HepG2 (cell line): ENCODE measurements around the gene TNK1. TPM values are rescaled to one million over a fixed set of nuclear protein-coding genes. Genes with fewer than 3 reads are reported as not detected.
A peak's percentile ranks its signal among the peaks of the same experiment; 100 is the strongest.

ENCODE experiments used
- ATAC-seq: fragments of 200-7000 bp; cut with Tn5 transposase; 3 replicates; pipeline ENCODE4 v1.9.1; 2020; ENCODE audit warnings: mild to moderate bottlenecking, moderate library complexity
- BruUV-seq: library from RNA; stranded (reverse); fragments of 400-500 nt; replicated peaks from 2 replicates; lab custom pipeline; 2021; lab: Mats Ljungman, UMichigan
- CTCF ChIA-PET: fragments of 300-600 bp; formaldehyde crosslinking; extraction: SDS; loops from one replicate; lab custom pipeline; 2021; ENCODE audit warnings: low total read pairs, inconsistent platforms, low intra/inter-chr PET ratio; lab: Yijun Ruan, JAX
- POLR2A ChIA-PET: fragments of 350-600 bp; sonication (Branson Sonifier 250); formaldehyde crosslinking; loops from one replicate; lab custom pipeline; 2020; ENCODE audit warnings: antibody characterized with exemption, inconsistent platforms; lab: Yijun Ruan, JAX
- DNase-seq: peaks from one replicate; pipeline ENCODE4 v3.0.0-alpha.2; 2015; ENCODE audit warnings: low spot score
- FAIRE-seq: peaks from 3 replicates; lab custom pipeline; 2011; peaks lifted over from hg19 to GRCh38; lab: Jason Lieb, UNC
- H2AFZ ChIP-seq: one replicate; pipeline ENCODE4 v1.6.1; 2011; ENCODE audit warnings: low read length, inconsistent platforms
- H3K27ac ChIP-seq: fragments of 300-600 bp; 3 replicates; pipeline ENCODE4 v1.8.0; 2011; ENCODE audit warnings: mixed run types, mild to moderate bottlenecking, mixed read lengths, low read length, inconsistent platforms; ENCODE audit not compliant: insufficient read depth; ENCODE audit errors: extremely low read length
- H3K27me3 ChIP-seq, 2 experiments: fragments of 200-600 bp in 1 of 2; 2 replicates in 1 of 2; 3 replicates in 1 of 2; pipeline versions ENCODE4 v1.6.0 to v1.8.0; 2011; ENCODE audit warnings: low read length in 2 of 2, mild to moderate bottlenecking in 2 of 2, moderate library complexity in 2 of 2, inconsistent platforms in 1 of 2; ENCODE audit not compliant: insufficient read depth in 2 of 2, control insufficient read depth in 1 of 2
- H3K36me3 ChIP-seq, 2 experiments: fragments of 200-600 bp in 1 of 2; replicated peaks in 1 of 2; 2 replicates in 1 of 2; 3 replicates in 1 of 2; pipeline versions ENCODE4 v1.5.1 to v1.8.0; 2011; ENCODE audit warnings: low read length in 2 of 2, inconsistent platforms in 1 of 2; ENCODE audit not compliant: insufficient read depth in 2 of 2, control insufficient read depth in 1 of 2
- H3K4me1 ChIP-seq: 2 replicates; pipeline ENCODE4 v1.5.1; 2012; ENCODE audit warnings: low read length, inconsistent platforms; ENCODE audit not compliant: insufficient read depth
- H3K4me2 ChIP-seq: 2 replicates; pipeline ENCODE4 v1.6.0; 2011; ENCODE audit warnings: low read depth, low read length, inconsistent platforms
- H3K4me3 ChIP-seq, 3 experiments: fragments of 200-600 bp in 1 of 3; sonication (generic), shearing (Covaris generic) in 1 of 3; replicated peaks in 1 of 3; 2 replicates each; pipeline ENCODE4 v1.5.1; 2011 to 2016; ENCODE audit warnings: low read length in 3 of 3, inconsistent platforms in 2 of 3, low read depth in 2 of 3, mild to moderate bottlenecking in 2 of 3, control low read depth in 1 of 3, mixed read lengths in 1 of 3; ENCODE audit not compliant: insufficient read depth in 1 of 3
- H3K79me2 ChIP-seq: one replicate; pipeline ENCODE4 v1.6.1; 2011; ENCODE audit warnings: low read length, inconsistent platforms; ENCODE audit not compliant: insufficient read depth
- H3K9ac ChIP-seq: 2 replicates; pipeline ENCODE4 v1.6.0; 2011; ENCODE audit warnings: mild to moderate bottlenecking, low read depth, low read length, inconsistent platforms; ENCODE audit not compliant: insufficient read depth
- H3K9me3 ChIP-seq: 2 replicates; pipeline ENCODE4 v1.5.1; 2012; ENCODE audit warnings: mild to moderate bottlenecking, low read length
- H4K20me1 ChIP-seq: 2 replicates; pipeline ENCODE4 v1.6.0; 2011; ENCODE audit warnings: inconsistent platforms, mild to moderate bottlenecking, low read length, moderate library complexity; ENCODE audit not compliant: insufficient read depth
- ADNP ChIP-seq: sonication (generic); formaldehyde crosslinking; IDR thresholded peaks from 2 replicates; pipeline ENCODE4 v1.4.0; 2020; ENCODE audit warnings: missing genetic modification reagents
- AGO2 ChIP-seq: fragments of 200-400 bp; formaldehyde crosslinking; optimal IDR thresholded peaks from 2 replicates; pipeline ENCODE3; 2017; ENCODE audit warnings: mild to moderate bottlenecking, low read depth, low read length, moderate library complexity
- BRCA1 ChIP-seq: sonication (generic); formaldehyde crosslinking; IDR thresholded peaks from 2 replicates; pipeline ENCODE4 v1.4.0; 2020; ENCODE audit warnings: missing genetic modification reagents
- CSRNP2 ChIP-seq: sonication (generic); formaldehyde crosslinking; conservative IDR thresholded peaks from 2 replicates; pipeline ENCODE4 v1.8.0; 2022; ENCODE audit warnings: low read depth, missing genetic modification reagents
- EZH2 ChIP-seq: conservative IDR thresholded peaks from 2 replicates; pipeline ENCODE4 v1.6.1; 2012; ENCODE audit warnings: mild to moderate bottlenecking, low read depth, low read length, moderate library complexity
- FIP1L1 ChIP-seq: fragments of 200-400 bp; formaldehyde crosslinking; IDR thresholded peaks from 2 replicates; pipeline ENCODE4 v1.6.1; 2018; ENCODE audit warnings: low read depth, mild to moderate bottlenecking, low read length, moderate library complexity, borderline replicate concordance; ENCODE audit not compliant: insufficient read depth
- FOSL2 ChIP-seq: sonication (generic); formaldehyde crosslinking; IDR thresholded peaks from 2 replicates; pipeline ENCODE4 v1.4.0; 2020; ENCODE audit warnings: missing genetic modification reagents
- IRF2 ChIP-seq: IDR thresholded peaks from 2 replicates; pipeline ENCODE4 v1.6.1; 2018; ENCODE audit warnings: missing genetic modification reagents, missing compliant biosample characterization
- LRRFIP1 ChIP-seq: sonication (generic); formaldehyde crosslinking; conservative IDR thresholded peaks from 2 replicates; pipeline ENCODE4 v1.4.0; 2020; ENCODE audit warnings: missing genetic modification reagents
- NPAS2 ChIP-seq: sonication (generic); formaldehyde crosslinking; IDR thresholded peaks from 2 replicates; pipeline ENCODE4 v1.8.0; 2022; ENCODE audit warnings: mild to moderate bottlenecking, missing genetic modification reagents, borderline replicate concordance
- SNAI1 ChIP-seq: sonication (generic); formaldehyde crosslinking; IDR thresholded peaks from 2 replicates; pipeline ENCODE4 v1.5.0; 2020; ENCODE audit warnings: mild to moderate bottlenecking, missing genetic modification reagents, borderline replicate concordance
- TRAFD1 ChIP-seq: sonication (generic); formaldehyde crosslinking; IDR thresholded peaks from 2 replicates; pipeline ENCODE4 v1.5.1; 2020; ENCODE audit warnings: missing genetic modification reagents, mild to moderate bottlenecking, borderline replicate concordance
- ZC3H13 ChIP-seq: sonication (generic); formaldehyde crosslinking; IDR thresholded peaks from 2 replicates; pipeline ENCODE4 v1.8.1; 2023; ENCODE audit warnings: mild to moderate bottlenecking, missing genetic modification reagents, moderate library complexity
- WGBS: methylation state at CpG from one replicate; pipeline ENCODE4 v1.1.6; 2017; ENCODE audit warnings: low lambda C conversion rate; 5-methylcytosine and 5-hydroxymethylcytosine counted together
- in situ Hi-C: cut with HindIII; loops from 2 replicates; pipeline ENCODE4 v1.10.0; 2017; ENCODE audit warnings: low pct_unique_long_range_greater_than_20kb; ENCODE audit not compliant: extremely low pct_ligation_motif_present
- intact Hi-C: fragments of 100-400 bp; cut with micrococcal nuclease; formaldehyde crosslinking; loops from one replicate; pipeline ENCODE4 v1.10.0; 2022; ENCODE audit not compliant: unreplicated experiment
- polyA plus RNA-seq, 8 experiments: library from polyadenylated mRNA; depleted of rRNA in 3 of 8; stranded (reverse) in 7 of 8; unstranded in 1 of 8; fragments of >200 nt; fragmentation: Illumina TruSeq in 4 of 8; extraction: Trizol in 4 of 8; gene quantifications; 2 replicates each; pipeline versions ENCODE4 v1.2.1 to v1.2.3, GENCODE V29; 2011 to 2016; ENCODE audit warnings: low read depth in 4 of 8, missing spikeins in 1 of 8, mixed read lengths in 1 of 8; ENCODE audit not compliant: insufficient read depth in 1 of 8
- total RNA-seq, 5 experiments: library from RNA; depleted of rRNA; stranded (reverse); fragments of >200 nt; fragmentation: Illumina TruSeq; extraction: Trizol; gene quantifications; 2 replicates each; pipeline ENCODE4 v1.2.3, GENCODE V29; 2016; ENCODE audit warnings: low read depth in 1 of 5

Gene TNK1
- total and polyA plus RNA-seq, 2 of the 13 experiments (the other 11 are each of a cell fraction or from before 2014, with no cell fraction given), result 2.0 to 3.5 TPM

GRCh38 chr17:7437950-7438614, 57.2 kb downstream of the TNK1 start (continued):
- TF ChIP-seq TRAFD1 (CRISPR knock-in tag) (no peak), AGO2 (peak; percentile 41), ZC3H13 (CRISPR knock-in tag) (peak; percentile 73)

GRCh38 chr17:7438656-7439460, 58.0 kb downstream of the TNK1 start:
- Histone ChIP-seq H3K4me1 (peaks cover 53% of the 10 kb centered on the region), H3K4me3 (peak overlapping the region; percentile 60 to 80 (median 73); a peak in 5 of 6 replicates), H3K9ac (peak overlapping the region; percentile 68; the same call in 1 of the 2 replicates), H4K20me1 (no peaks in the 10 kb centered on the region), H3K9me3 (no peaks in the 10 kb centered on the region), H3K27me3 (peaks cover 6 to 27% of the 10 kb centered on the region in 2 experiments; a peak in 4 of 5 replicates), H3K36me3 (no peaks in the 10 kb centered on the region), H2AFZ (no peak overlapping the region), H3K4me2 (peak overlapping the region; percentile 94), H3K27ac (no peak overlapping the region), H3K79me2 (no peaks in the 10 kb centered on the region)
- in situ Hi-C loops, result loop anchor here (5.0 kb wide), 2 partner anchors 38 to 82 kb away; partner anchors contain the start of genes TMEM95 and ZBTB4
- TF ChIP-seq FIP1L1, result no peak
- no peak for TF ChIP-seq CSRNP2 (CRISPR knock-in tag)
- TF ChIP-seq NPAS2 (CRISPR knock-in tag), result no peak
- no peak for TF ChIP-seq IRF2 (CRISPR knock-in tag)
- TF ChIP-seq SNAI1 (CRISPR knock-in tag), result no peak
- TF ChIP-seq ADNP, result no peak
- TF ChIP-seq BRCA1, result no peak
- TF ChIP-seq LRRFIP1 (CRISPR knock-in tag), result no peak
- TF ChIP-seq FOSL2 (CRISPR knock-in tag), result no peak
- TF ChIP-seq EZH2, result no peak
- DNase-seq (no peak), ATAC-seq (no peak), FAIRE-seq (no peak)
- no TSS peak for BruUV-seq
- CTCF ChIA-PET, result no interaction called here
- intact Hi-C loops, result no loop called here
- 59% methylated on average over 11 of the region's 11 CpGs for WGBS
- POLR2A ChIA-PET, result interaction anchor here (1.2 to 2.8 kb wide), 2 partner anchors 35 to 109 kb away, joined by 3 to 21 read pairs; partner anchors contain the start of genes NEURL4 and TMEM256
